GM19468 (cell line): ENCODE measurements around the gene OARD1.

Experiments
- ATAC-seq: cut with Tn5 transposase; IDR thresholded peaks from one replicate; pipeline ENCODE4 v1.9.1; 2021; ENCODE audit warnings: mild to moderate bottlenecking, moderate library complexity, moderate number of reproducible peaks; ENCODE audit not compliant: unreplicated experiment; ENCODE audit errors: extremely low read depth

Gene OARD1

DNA sequence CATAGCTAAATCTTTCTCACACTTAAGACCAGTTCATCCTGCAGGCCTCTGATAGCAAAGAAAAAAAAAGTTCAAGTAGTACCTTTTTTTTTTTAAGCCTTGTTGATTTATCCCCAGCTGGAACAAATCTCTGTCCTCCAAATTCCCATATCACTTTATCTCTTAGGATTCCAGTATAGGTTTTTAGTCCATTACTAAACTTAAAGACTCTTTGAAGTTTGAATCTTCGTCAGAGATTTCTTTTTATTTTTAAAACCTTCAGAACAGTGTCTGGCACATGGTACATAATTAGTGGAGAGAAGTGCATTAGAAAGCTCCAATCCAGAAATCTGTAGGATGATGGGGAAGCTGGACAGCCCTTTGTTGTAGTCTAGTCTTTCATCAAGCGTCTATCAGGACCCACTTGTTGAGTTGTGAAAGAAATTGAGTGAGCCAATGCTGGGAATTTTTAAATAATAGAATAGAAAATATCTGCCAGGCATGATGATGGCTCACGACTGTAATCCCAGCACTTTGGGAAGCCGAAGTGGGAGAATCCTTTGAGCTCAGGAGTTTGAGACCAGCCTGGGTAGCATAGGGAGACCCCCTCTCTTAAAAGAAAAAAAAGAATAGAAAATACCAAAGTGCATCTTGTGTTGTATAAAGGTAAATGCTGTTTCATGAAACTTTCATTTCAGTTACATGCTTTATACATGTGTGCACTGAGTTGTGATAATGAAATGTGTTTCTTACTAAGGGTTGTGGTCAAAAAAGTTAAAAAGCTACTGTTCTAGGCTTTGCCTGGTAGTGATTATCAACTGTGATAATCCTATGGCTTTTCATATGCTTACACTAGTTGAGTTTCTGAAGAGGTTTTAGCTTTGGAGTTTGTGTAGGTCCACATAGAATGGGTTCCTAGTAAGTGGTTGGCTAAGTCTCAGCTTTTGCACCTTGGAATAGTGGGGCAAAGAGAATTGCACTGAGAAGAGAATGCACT lies 3.8 kb upstream of the OARD1 start:
- ATAC-seq = no peak

DNA sequence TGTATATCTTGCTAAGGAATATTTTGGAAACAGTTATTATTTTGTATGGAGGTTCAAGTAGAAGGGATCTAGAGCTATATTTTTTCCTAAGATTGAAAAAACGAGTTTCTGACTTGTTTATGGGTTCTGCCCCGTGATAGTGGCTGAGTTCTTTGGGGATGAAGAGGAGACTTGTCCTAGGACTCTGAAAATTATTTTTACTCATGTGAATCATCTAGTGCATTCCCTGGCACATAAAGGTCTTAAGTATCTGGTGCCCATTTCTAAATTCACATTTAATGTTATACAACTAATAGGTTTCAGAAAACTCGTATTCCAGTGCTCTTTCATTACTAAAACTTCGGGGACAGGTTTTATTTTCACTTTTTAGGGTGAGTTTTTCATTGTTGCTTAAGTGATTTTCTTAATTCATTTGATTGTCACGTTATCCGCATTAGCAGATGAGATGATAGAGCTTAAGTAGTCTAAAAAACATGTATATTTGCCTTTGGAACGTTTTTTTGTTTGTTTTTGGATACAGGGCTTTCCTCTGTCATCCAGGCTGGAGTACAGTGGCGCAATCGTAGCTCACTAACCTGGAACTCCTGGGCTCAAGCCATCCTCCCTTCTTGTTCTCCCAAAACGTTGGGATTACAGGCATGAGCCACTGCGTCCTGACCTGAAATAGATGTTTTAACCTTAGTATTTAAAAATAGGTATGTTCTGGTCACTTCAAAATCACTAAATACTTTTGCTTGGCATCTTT lies 2.7 kb upstream of the OARD1 start:
- ATAC-seq = no peak

DNA sequence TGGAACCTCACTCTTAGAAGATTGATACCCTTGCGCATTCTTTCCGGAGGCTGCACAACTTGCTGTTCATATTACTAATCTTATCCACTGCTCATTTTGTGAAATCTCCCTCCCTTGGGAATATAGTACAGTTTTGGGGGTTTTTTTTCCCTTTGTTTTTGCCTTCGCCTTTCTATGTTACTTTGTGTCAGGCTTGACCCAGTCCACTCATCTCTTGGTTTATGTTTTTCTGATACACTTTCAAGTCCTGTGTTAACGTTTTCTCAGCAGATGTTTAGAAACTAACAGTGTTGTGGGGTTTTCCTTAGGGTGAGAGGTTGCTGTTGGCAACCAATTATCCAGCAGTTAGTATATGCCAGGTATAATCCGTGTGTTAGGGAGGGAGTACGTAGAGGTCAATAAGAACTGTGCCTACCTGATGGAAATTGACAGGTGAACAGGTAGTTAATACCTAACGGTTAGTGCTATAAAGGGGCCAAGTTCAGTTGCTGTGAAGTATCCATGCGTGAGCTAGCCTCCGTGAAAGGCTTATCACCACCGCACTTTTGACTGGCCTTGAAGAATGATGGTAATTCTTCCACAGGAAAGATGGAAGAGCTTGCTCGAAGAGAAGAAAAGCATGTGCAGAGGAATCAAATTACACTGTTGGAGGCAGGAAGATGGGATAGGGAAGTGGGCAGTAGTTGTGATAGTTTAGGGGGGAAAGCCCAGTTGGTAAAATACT lies 2.0 kb upstream of the OARD1 start:
- ATAC-seq = no peak

DNA sequence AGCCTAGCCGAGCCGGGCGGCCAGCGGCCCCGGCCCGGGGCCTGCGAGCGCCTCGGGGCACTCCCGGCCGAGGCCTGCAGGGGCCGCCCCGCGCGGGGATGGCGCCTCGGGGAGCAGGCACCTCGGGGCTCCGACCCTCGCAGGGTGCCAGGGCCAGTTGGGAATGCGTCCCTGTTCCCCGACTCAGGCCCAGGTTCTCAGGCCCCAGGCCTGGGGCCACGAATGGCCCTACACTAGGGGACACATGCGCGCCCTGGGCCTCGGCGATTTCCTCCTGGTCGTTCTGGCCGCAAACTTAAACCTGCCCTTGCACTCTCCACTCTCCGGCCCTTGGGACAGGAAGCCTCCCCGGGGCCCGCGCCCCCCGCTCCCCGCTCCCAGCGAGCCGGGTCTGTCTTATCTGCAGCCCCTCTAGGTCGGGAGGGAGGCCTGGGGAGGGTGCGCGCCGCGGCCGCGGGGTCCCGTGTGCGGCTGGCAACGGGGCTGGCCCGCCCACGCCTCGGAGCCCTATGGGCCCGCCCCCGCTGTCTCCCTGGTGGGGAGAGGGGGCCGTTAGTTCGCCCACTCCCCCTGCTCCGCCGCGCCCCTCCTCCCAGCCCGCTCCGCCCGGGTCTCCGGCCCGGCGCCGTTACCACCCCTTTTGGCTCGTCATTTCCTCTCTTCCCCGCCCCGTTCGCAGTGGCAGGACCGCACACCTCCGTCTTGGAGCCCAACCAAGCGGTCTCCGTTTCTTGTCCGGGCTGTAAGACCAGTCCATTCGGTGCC lies 1.2 kb upstream of the OARD1 start:
- ATAC-seq = no peak

DNA sequence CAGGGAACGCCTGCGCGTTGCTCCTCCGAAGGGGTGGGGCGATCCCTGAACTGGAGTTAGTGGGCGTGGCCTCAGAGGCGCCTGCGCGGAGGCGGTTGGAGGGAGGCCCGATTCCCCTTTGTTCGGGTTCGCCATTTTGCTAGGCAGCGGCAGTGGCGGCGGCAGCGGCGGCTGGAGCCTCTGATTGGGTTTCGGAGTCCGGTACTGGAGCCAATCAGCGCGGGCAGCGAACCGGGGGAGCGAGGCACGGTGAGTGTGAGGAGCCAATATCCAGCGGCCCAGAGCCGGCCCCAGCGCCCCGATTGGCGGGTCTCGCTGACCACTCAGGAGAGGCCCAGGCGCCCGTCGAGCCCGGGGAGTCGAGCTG lies 663 bp upstream of the OARD1 start, which contains the start of gene NFYA:
TSS of gene NFYA (plus strand) at position 139 of the 367 bp plus-strand sequence. CDS start 6,116 bp downstream, outside the sequence.
- peak; percentile 42 for ATAC-seq

DNA sequence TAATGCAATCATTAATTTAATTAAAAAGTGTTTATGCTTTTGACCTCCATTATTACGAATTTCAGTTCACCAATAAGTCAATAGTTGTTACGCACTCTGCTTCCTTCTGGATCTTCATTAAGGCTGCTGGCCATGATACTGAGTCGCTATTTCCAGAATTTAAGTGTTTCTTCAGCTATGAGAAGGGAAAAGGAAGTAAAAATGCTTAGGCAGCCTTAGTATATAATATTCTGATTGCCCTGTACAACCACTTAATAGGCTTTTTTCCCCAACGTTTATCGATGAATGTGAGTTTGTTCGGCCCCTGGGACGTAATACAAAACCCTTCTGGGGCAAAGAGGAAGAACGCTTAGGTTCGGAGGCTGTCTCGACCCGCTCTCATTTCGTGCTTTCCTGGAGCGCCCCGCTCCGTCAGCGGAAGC lies 644 bp downstream of the OARD1 start:
- ATAC-seq = no peak

DNA sequence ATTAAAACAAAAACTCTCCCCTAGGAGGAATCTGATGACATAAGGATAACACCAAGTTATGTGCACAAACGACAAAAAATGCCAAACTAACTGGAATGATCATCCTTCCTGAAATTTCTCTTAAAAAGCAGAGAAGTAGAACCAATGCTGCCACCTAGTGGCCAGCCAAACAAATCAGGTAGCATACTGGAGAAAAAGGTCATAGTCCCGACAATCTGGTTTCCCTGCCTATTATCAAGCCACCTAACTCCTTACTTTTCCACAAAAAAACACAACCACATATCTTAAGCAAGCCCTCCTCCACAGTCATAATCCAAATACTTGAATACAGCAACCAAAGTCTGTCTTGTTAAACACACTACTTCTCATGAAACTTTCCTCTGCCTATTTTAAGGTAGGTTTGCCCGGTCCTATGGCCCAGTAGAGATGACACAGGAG lies 5.3 kb downstream of the OARD1 start:
- ATAC-seq = no peak

DNA sequence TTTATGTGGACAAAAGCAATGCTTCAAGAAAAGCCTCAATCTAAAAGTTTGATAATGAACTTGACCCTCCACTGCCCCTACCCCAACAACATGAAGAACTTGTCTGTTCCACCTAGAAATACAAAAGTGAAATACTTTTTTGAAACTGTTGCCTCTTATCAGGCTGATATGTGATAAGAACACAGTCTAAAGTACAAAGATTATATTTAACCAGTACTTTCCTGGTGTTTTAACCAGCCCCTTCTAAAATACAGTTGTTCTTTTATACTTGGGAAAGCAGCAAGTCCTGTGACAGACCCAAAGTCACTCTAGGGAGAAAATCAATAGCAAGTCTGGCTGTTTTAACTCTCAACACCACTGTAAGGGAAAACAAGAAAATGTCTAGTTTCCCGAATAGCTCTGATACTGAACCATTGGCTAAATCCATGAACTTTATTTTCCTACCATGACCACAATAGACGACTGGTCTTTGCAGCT lies 6.6 kb downstream of the OARD1 start:
- no peak for ATAC-seq

DNA sequence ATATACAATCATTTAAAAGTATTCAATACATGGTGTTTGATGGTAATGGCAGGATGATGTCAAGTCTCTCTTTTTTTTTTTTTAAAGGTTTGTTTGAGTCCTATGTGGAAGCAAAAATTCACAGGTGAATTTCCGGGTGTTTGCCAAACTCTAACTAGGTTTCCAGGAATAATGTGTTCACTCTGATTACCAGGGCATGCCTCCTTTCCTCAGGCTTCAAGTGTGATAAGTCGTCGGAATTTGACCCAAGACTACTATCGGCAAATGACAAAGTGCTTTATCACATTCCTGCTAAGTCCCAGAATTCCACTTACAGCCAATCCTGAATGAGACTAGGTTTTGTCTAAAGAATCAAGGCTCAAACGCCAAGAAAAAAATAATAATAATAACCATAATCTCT lies 7.3 kb downstream of the OARD1 start:
- no peak for ATAC-seq

DNA sequence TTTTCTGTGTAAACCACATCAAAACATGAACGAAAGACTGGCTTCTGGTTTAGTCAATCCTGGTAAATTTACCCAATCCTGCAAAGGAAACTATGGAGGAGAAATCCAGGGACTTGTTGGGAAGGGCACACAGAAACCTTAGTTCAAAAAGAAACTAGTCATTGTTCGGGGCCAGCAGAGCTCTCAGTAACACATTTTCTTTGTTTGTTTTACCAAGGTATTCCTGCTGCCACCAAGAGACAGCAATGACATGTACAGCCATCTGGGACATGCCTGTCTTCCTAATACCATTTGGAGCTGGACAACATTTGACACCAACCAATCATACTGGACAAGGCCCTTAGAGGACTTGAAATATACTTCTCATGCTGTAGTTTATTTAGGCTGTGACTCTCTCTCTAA lies 8.3 kb downstream of the OARD1 start:
- ATAC-seq = no peak

DNA sequence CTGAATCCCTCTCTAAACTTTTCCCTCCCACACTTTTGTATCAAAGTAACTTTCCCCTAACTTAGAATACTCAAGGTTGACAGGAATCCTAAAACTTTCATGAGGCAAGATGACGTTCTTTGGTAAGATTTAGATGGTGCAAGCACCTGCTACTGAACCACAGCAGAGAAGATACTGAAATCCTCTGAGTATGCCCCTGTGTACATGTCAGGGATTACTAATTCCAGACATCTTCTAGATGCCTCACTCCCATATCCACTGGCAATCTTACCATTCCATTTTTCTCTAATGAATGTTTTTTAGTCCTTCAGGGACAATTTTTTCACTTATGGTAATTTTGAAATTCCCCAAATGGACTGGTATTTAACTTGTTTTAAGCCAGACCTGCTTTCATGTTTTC lies 10.1 kb downstream of the OARD1 start:
- ATAC-seq = no peak

DNA sequence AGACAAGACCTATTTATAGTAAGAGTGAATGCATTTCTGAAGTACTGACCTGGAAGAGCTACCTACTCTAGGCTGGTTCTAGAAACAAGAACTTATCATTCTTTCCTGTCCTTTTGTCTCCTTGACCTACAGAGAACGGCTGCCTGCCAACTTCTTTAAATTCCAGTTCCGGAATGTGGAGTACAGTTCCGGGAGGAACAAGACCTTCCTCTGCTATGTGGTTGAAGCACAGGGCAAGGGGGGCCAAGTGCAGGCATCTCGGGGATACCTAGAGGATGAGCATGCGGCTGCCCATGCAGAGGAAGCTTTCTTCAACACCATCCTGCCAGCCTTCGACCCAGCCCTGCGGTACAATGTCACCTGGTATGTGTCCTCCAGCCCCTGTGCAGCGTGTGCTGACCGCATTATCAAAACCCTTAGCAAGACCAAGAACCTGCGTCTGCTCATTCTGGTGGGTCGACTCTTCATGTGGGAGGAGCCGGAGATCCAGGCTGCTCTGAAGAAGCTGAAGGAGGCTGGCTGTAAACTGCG lies 10.9 kb downstream of the OARD1 start:
- no peak for ATAC-seq

DNA sequence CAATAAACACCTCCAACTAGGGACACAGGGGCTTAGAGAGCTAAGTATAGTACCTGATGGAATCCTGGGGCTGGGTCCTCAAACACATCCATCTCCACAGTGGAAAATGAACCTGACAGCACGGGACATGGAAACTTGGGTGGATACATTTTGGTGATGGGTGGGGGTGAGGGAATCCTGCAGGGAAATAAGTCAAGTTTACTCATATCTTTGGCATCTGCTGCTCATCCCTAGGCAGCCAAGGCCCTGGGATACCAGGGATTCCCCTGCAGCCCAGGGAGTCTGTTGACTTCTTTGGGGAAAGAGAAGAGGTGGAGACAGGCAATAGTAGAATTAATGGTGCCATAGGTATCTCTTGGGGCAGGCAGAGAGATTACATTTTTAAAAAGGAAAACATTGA lies 12.6 kb downstream of the OARD1 start:
- ATAC-seq = no peak

DNA sequence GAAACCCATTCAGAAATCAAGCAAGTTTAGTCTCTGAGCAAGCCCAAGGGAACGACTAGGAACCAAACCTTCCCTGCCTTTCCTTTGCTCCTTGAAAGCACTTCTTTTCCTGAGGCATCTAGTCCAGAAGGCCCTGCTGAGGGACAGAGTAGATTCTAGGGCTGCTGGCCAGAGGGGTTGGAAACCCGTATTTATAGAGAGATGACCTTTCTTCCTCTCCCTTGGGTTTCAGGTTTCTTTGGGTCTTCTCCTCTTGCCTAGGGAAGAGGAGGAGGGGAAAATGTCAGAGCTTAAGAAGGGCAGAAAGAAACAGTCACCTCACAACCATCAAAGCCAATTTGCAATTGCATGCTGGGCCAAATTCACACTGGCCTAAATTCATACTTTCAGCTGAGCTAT lies 13.4 kb downstream of the OARD1 start:
- ATAC-seq = no peak

DNA sequence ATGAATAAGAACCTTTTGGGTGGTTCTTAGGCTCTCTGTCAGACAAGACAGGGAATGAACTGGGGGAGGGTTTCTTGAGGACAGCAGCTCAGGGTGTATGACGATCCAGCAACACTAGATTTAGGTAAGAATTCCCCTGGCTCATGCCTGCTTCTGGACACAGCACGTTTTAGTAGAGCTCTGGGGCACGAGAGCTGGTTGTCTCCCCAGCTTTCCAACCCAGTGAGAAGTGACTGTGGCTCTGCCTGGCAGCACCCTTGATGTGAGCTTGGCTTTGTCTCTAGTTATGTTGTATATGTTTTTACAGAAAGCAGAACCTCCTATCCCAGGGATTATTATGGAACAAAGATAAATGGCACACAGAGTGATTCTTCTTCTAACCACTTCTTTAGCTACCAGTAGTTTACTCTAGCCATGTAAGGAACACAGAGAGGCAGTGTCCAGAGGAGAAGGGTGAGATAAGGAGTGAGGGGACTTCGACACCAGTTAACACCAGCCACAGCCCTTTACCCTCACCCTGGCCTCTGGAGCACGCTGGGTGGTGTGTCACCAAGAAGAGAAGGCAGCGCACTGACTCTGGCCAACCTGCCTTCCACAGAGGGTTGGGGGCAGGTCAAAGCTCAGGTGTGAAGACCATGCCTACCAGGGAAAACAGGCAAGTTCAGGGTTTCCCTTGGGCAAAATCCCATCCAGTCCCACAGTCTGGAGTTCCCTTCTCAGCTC lies 15.2 kb downstream of the OARD1 start:
- no peak for ATAC-seq

DNA sequence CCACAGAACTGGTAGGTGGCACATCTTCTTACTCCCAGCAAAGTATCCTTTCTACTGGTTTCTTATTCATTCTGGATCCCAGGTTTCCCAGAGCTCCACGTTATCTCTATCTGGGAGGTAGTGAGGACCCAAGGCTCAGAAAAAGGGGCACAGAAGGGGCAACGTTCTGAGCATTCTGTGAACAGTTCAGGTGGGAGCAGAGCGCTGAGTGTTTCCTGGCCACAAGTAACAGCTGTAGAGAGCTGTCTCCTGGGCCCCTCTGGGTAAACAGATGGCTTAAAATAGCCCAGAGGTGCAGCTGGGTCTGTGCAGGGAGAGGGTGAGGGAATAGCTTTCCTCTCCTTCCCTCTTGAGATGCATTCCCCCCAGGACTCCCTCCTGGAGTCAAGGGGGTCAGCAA lies 17.0 kb downstream of the OARD1 start:
- no peak for ATAC-seq

DNA sequence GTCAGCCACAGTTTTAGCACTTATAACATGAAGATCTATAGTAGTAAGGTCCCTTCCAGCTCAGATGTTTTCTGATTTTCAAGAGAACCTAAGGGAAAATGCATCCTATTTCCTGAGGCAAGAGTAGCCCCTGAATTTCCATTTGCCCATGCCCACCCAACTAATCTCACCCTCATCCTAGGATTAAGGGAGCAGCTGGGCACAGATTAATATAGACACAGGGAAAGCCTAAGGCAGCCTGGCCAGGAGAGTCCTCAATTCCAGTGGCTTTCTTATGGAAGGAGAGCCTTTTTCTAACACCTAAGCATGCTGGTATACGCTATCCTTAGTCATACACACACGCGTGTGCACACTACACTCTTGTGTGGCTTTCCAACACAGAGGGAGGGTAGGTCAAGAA lies 17.6 kb downstream of the OARD1 start:
- ATAC-seq = no peak

DNA sequence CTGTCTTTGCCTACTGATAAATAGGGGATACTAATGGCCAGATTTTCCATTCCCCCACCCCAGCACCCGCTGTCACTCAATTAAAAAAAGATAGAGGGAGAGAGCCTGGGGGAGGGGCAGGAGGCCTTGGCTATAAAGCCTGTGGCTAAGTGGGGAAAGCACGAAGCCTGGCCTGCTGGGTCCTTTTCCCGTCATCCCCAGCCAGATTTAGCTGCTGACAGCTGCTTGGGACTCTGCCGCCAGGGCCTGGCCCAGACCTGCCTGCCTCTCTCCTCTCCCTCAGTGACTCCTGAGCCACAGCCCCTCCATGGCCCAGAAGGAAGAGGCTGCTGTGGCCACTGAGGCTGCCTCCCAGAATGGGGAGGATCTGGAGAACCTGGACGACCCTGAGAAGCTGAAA lies 19.1 kb downstream of the OARD1 start, which contains the start of gene APOBEC2:
TSS of gene APOBEC2 (plus strand) at position 162 of the 400 bp plus-strand sequence. CDS start at position 308, 146 bp downstream.
- no peak for ATAC-seq

DNA sequence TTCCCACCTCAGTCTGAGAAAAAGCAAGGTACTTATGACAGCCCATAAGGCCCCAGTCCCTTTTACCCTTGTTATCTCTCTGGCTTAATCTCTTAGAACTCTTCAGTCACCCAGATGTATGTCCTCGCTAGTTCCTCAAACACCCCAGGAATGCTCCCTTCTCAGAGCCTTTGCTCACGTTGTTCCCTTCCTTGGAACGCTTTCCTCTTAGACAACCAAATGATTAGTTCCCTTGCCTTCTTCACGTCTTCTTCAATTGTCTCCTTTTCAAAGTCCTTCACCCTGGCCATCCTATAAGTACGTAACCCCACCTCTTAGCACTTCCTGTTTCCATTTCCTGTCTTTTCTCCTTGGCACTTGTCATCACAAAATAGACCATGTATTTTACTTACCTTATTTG lies 20.3 kb downstream of the OARD1 start:
- no peak for ATAC-seq
